ENCODE measurements around the gene HSPD1.

- no peak for TF ChIP-seq SMC3 (conservative IDR thresholded peaks at IDR 0.05; ENCODE audit: poor library complexity)
- TF ChIP-seq CTCF (IDR thresholded peaks at IDR 0.05; ENCODE audit: poor library complexity, severe bottlenecking) = no peak
- no peak for TF ChIP-seq RAD21 (conservative IDR thresholded peaks at IDR 0.05)
- no peak for TF ChIP-seq POLR2AphosphoS5 (IDR thresholded peaks at IDR 0.05)
- no peak for TF ChIP-seq EZH2 (IDR thresholded peaks at IDR 0.05; ENCODE audit: borderline replicate concordance, insufficient read depth, low read length, poor library complexity, severe bottlenecking)
Observed at GRCh38 chr2:197437380-197437779, 62.3 kb downstream of the HSPD1 start.

Data from neural cell (in vitro differentiated cells).